ENCODE data around the gene GLG1. TPM values are rescaled to one million over a fixed set of nuclear protein-coding genes. Genes with fewer than 3 reads are reported as not detected.
"Not testable (repeated sequence)": the region's sequence is repeated elsewhere in the genome, so short reads cannot be mapped to it uniquely, and the experiment has no call there.

Gene GLG1
- total RNA-seq, 1 experiment from 2014 or later = 139 TPM

- no peak for TF ChIP-seq CTCF (IDR thresholded peaks at IDR 0.05; ENCODE audit: unreplicated experiment)
- Mint-ChIP-seq H3K4me3 (ENCODE audit: low read depth, unreplicated experiment) (no peak overlapping the region), H3K4me1 (ENCODE audit: low read depth, unreplicated experiment) (no peaks in the 10 kb centered on the region), H3K9me3 (ENCODE audit: low read depth, unreplicated experiment) (no peaks in the 10 kb centered on the region), H3K27ac (ENCODE audit: unreplicated experiment) (no peak overlapping the region), H3K36me3 (ENCODE audit: insufficient read depth, unreplicated experiment) (peaks cover 4% of the 10 kb centered on the region), H3K27me3 (ENCODE audit: unreplicated experiment) (no peaks in the 10 kb centered on the region)
- no TSS peak for BruUV-seq (replicated peaks)
- CTCF ChIA-PET = interaction anchor here (0.7 kb wide), 1 partner anchor 53 kb away, joined by 4 read pairs; no protein-coding TSS in a partner anchor
- intact Hi-C loops (cut with micrococcal nuclease; ENCODE audit: unreplicated experiment) = no loop called here
- DNase-seq = no peak
These were observed 167.2 kb downstream of the GLG1 start for GRCh38 chr16:74439685-74440084.

- Mint-ChIP-seq H3K27ac (ENCODE audit: unreplicated experiment) (no peak overlapping the region), H3K4me3 (ENCODE audit: low read depth, unreplicated experiment) (no peak overlapping the region), H3K9me3 (ENCODE audit: low read depth, unreplicated experiment) (no peaks in the 10 kb centered on the region), H3K27me3 (ENCODE audit: unreplicated experiment) (no peaks in the 10 kb centered on the region), H3K4me1 (ENCODE audit: low read depth, unreplicated experiment) (no peaks in the 10 kb centered on the region), H3K36me3 (ENCODE audit: insufficient read depth, unreplicated experiment) (peaks cover 4% of the 10 kb centered on the region)
- intact Hi-C loops (cut with micrococcal nuclease; ENCODE audit: unreplicated experiment) = no loop called here
- TF ChIP-seq CTCF (IDR thresholded peaks at IDR 0.05; ENCODE audit: unreplicated experiment) = no peak
- DNase-seq = no peak
- CTCF ChIA-PET = no interaction called here
- no TSS peak for BruUV-seq (replicated peaks)
These were observed 168.4 kb downstream of the GLG1 start for GRCh38 chr16:74438492-74438979.

GRCh38 chr16:74431516-74431915 lies 175.4 kb downstream of the GLG1 start:
- H3K4me3 Mint-ChIP-seq (ENCODE audit: low read depth, unreplicated experiment) = no peak overlapping the region
- H3K36me3 Mint-ChIP-seq (ENCODE audit: insufficient read depth, unreplicated experiment) = no peaks in the 10 kb centered on the region
- CTCF ChIA-PET = interaction anchor here (1.2 kb wide), 1 partner anchor 18 kb away, joined by 3 read pairs; no protein-coding TSS in a partner anchor
- DNase-seq = no peak
- intact Hi-C loops (cut with micrococcal nuclease; ENCODE audit: unreplicated experiment) = loop anchor here (2.0 kb wide), 1 partner anchor 123 kb away; no protein-coding TSS in a partner anchor
- H3K4me1 Mint-ChIP-seq (ENCODE audit: low read depth, unreplicated experiment) = no peaks in the 10 kb centered on the region
- no peak overlapping the region for H3K27ac Mint-ChIP-seq (ENCODE audit: unreplicated experiment)
- H3K9me3 Mint-ChIP-seq (ENCODE audit: low read depth, unreplicated experiment) = no peaks in the 10 kb centered on the region
- no peaks in the 10 kb centered on the region for H3K27me3 Mint-ChIP-seq (ENCODE audit: unreplicated experiment)
- no peak for TF ChIP-seq CTCF (IDR thresholded peaks at IDR 0.05; ENCODE audit: unreplicated experiment)
- BruUV-seq (replicated peaks) = no TSS peak

GRCh38 chr16:74430036-74430712 lies 176.7 kb downstream of the GLG1 start:
- intact Hi-C loops (cut with micrococcal nuclease; ENCODE audit: unreplicated experiment) = loop anchor here (2.0 kb wide), 1 partner anchor 121 kb away; no protein-coding TSS in a partner anchor

GRCh38 chr16:74428493-74428892 lies 178.4 kb downstream of the GLG1 start:
- H3K27ac Mint-ChIP-seq (ENCODE audit: unreplicated experiment); H3K27me3 Mint-ChIP-seq (ENCODE audit: unreplicated experiment); BruUV-seq (replicated peaks); H3K9me3 Mint-ChIP-seq (ENCODE audit: low read depth, unreplicated experiment); H3K4me1 Mint-ChIP-seq (ENCODE audit: low read depth, unreplicated experiment); H3K4me3 Mint-ChIP-seq (ENCODE audit: low read depth, unreplicated experiment); CTCF ChIA-PET; H3K36me3 Mint-ChIP-seq (ENCODE audit: insufficient read depth, unreplicated experiment); DNase-seq; intact Hi-C loops (cut with micrococcal nuclease; ENCODE audit: unreplicated experiment): not testable (repeated sequence)

More at GRCh38 chr16:74430036-74430712, 176.7 kb downstream of the GLG1 start:
- H3K4me1 Mint-ChIP-seq (ENCODE audit: low read depth, unreplicated experiment); H3K4me3 Mint-ChIP-seq (ENCODE audit: low read depth, unreplicated experiment); BruUV-seq (replicated peaks); H3K27me3 Mint-ChIP-seq (ENCODE audit: unreplicated experiment); H3K9me3 Mint-ChIP-seq (ENCODE audit: low read depth, unreplicated experiment); H3K36me3 Mint-ChIP-seq (ENCODE audit: insufficient read depth, unreplicated experiment); H3K27ac Mint-ChIP-seq (ENCODE audit: unreplicated experiment); CTCF ChIA-PET: not testable (repeated sequence)
- TF ChIP-seq CTCF (IDR thresholded peaks at IDR 0.05; ENCODE audit: unreplicated experiment) = peak; percentile 73
- peak; percentile 44 for DNase-seq

- H3K27ac Mint-ChIP-seq (ENCODE audit: unreplicated experiment); H3K4me1 Mint-ChIP-seq (ENCODE audit: low read depth, unreplicated experiment); DNase-seq; intact Hi-C loops (cut with micrococcal nuclease; ENCODE audit: unreplicated experiment); H3K9me3 Mint-ChIP-seq (ENCODE audit: low read depth, unreplicated experiment); CTCF ChIA-PET; H3K4me3 Mint-ChIP-seq (ENCODE audit: low read depth, unreplicated experiment); H3K36me3 Mint-ChIP-seq (ENCODE audit: insufficient read depth, unreplicated experiment); BruUV-seq (replicated peaks); H3K27me3 Mint-ChIP-seq (ENCODE audit: unreplicated experiment): not testable (repeated sequence)
These were observed 181.2 kb downstream of the GLG1 start for GRCh38 chr16:74425751-74426150.

- intact Hi-C loops (cut with micrococcal nuclease; ENCODE audit: unreplicated experiment); H3K36me3 Mint-ChIP-seq (ENCODE audit: insufficient read depth, unreplicated experiment); H3K9me3 Mint-ChIP-seq (ENCODE audit: low read depth, unreplicated experiment); H3K27ac Mint-ChIP-seq (ENCODE audit: unreplicated experiment); H3K27me3 Mint-ChIP-seq (ENCODE audit: unreplicated experiment); H3K4me1 Mint-ChIP-seq (ENCODE audit: low read depth, unreplicated experiment); H3K4me3 Mint-ChIP-seq (ENCODE audit: low read depth, unreplicated experiment); DNase-seq; BruUV-seq (replicated peaks): not testable (repeated sequence)
- CTCF ChIA-PET = interaction anchor here (0.7 kb wide), 2 partner anchors 390 to 872 kb away, joined by 3 to 4 read pairs; no protein-coding TSS in a partner anchor
These were observed 183.2 kb downstream of the GLG1 start for GRCh38 chr16:74423721-74424120.

Data from Calu3 (cell line).